ENCODE measurements around the gene XPR1.
"Not testable (repeated sequence)": the region's sequence is repeated elsewhere in the genome, so short reads cannot be mapped to it uniquely, and the experiment has no call there.

DNA sequence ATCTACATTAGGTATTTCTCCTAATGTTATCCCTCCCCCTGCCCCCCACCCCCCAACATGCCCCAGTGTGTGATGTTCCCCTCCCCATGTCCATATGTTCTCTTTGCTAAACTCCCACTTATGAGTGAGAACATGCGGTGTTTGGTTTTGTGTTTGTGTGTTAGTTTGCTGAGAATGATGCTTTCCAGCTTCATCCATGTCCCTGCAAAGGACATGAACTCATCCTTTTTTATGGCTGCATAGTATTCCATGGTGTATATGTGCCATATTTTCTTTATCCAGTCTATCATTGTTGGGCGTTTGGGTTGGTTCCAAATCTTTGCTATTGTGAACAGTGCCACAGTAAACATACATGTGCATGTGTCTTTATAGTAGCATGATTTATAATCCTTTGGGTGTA lies 199.7 kb downstream of the XPR1 start:
- TF ChIP-seq POLR2AphosphoS5 (IDR thresholded peaks at IDR 0.05; ENCODE audit: low read depth, low read length) = not testable (repeated sequence)
- TF ChIP-seq, protein P1, sequence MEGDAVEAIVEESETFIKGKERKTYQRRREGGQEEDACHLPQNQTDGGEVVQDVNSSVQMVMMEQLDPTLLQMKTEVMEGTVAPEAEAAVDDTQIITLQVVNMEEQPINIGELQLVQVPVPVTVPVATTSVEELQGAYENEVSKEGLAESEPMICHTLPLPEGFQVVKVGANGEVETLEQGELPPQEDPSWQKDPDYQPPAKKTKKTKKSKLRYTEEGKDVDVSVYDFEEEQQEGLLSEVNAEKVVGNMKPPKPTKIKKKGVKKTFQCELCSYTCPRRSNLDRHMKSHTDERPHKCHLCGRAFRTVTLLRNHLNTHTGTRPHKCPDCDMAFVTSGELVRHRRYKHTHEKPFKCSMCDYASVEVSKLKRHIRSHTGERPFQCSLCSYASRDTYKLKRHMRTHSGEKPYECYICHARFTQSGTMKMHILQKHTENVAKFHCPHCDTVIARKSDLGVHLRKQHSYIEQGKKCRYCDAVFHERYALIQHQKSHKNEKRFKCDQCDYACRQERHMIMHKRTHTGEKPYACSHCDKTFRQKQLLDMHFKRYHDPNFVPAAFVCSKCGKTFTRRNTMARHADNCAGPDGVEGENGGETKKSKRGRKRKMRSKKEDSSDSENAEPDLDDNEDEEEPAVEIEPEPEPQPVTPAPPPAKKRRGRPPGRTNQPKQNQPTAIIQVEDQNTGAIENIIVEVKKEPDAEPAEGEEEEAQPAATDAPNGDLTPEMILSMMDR (IDR thresholded peaks at IDR 0.05) = not testable (repeated sequence)
